ENCODE measurements around the gene LGALS14.

DNA sequence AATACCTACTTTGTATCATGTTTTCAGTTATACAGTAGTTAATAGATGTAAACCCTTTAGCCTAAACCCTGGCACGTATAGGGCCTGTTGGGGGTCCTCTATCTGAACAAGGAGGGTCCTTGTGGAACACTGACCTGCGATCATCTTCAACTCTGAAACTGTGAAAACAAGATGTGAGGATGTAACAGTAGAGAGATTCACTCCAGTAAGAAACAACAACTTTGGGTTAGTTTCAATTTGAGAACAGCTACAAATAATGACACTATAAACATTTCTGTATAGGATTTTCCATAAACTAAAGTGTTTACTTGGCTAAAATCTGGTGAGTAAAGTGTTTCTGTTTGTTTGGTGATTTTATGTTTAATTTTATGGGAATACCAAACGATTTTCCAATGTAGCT, 31.4 kb downstream of the LGALS14 start:
- TF ChIP-seq FOXJ3 (CRISPR knock-in tag; IDR thresholded peaks at IDR 0.05; ENCODE audit: borderline replicate concordance), result no peak
- TF ChIP-seq, protein P1, sequence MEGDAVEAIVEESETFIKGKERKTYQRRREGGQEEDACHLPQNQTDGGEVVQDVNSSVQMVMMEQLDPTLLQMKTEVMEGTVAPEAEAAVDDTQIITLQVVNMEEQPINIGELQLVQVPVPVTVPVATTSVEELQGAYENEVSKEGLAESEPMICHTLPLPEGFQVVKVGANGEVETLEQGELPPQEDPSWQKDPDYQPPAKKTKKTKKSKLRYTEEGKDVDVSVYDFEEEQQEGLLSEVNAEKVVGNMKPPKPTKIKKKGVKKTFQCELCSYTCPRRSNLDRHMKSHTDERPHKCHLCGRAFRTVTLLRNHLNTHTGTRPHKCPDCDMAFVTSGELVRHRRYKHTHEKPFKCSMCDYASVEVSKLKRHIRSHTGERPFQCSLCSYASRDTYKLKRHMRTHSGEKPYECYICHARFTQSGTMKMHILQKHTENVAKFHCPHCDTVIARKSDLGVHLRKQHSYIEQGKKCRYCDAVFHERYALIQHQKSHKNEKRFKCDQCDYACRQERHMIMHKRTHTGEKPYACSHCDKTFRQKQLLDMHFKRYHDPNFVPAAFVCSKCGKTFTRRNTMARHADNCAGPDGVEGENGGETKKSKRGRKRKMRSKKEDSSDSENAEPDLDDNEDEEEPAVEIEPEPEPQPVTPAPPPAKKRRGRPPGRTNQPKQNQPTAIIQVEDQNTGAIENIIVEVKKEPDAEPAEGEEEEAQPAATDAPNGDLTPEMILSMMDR (IDR thresholded peaks at IDR 0.05), result no peak
- TF ChIP-seq, protein P2, sequence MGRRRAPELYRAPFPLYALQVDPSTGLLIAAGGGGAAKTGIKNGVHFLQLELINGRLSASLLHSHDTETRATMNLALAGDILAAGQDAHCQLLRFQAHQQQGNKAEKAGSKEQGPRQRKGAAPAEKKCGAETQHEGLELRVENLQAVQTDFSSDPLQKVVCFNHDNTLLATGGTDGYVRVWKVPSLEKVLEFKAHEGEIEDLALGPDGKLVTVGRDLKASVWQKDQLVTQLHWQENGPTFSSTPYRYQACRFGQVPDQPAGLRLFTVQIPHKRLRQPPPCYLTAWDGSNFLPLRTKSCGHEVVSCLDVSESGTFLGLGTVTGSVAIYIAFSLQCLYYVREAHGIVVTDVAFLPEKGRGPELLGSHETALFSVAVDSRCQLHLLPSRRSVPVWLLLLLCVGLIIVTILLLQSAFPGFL (CRISPR knock-in tag; IDR thresholded peaks at IDR 0.05; ENCODE audit: borderline replicate concordance), result no peak
- no peak for TF ChIP-seq ATF1 (CRISPR knock-in tag; IDR thresholded peaks at IDR 0.05)
- no peak for TF ChIP-seq NR3C1 (CRISPR knock-in tag; conservative IDR thresholded peaks at IDR 0.05; ENCODE audit: low read depth)
- TF ChIP-seq ESRRA (CRISPR knock-in tag; IDR thresholded peaks at IDR 0.05; ENCODE audit: borderline replicate concordance), result no peak
- no peak for TF ChIP-seq JUN (CRISPR knock-in tag; IDR thresholded peaks at IDR 0.05)
